Measurements from ENCODE around the gene NPC1. TPM values are rescaled to one million over a fixed set of nuclear protein-coding genes. Genes with fewer than 3 reads are reported as not detected.

The NPC1 gene
- total RNA-seq, 1 donor from 2014 or later, result 106 TPM

DNA sequence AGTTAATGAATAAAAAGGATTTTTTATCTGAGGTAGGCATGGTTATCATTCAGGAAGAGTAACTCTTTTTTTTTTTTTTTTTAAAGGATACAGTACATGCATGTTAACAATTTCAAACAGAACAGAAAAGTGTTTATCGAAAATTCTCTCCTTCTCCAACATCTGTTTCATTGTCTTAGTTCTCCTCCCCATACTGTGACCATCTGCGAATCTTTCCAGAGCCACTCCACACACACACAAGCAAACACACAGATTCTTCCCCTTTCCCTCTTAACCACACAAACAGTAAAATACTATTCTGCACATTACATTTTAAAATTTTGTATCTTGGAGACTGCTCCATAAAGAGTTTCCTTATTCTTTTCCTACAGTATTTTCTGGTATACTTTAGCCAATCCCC, 38.0 kb downstream of the NPC1 start:
- no peak for DNase-seq (ENCODE audit: low read depth)

DNA sequence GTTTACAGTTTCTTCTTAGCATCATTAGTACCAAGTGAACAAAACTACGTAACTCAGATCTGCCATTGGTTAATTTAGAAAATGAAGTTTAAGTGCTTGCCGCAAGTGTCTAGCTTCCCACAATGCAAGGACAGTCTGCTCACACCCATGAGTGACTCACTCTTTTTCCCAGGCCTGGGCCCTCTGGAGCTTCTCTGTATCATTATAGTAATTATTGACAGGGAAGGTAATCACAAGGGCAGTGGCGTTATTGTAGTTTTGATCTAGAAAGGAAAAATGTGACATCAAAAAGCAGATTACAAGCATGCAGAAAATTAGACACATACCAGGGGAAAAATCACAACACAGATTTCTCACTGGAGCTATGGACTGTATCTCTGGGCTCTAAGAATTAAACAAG, 38.5 kb downstream of the NPC1 start:
- DNase-seq (ENCODE audit: low read depth), result peak; percentile 85

DNA sequence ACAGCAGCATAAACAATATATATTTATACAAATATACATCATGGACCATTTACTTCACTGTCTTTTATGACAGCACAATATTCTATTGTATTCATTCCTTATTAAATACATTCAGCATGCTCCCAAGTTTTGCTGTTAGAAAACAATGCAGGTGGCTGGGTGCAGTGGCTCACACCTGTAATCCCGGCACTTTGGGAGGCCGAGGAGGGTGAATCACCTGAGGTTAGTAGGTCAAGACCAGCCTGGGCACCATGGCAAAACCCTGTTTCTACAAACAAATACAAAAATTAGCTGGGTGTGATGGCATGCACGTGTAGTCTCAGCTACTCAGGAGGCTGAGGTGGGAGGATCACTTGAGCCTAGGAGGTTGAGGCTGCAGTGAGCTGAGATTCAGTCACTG, 39.0 kb downstream of the NPC1 start:
- no peak for DNase-seq (ENCODE audit: low read depth)

DNA sequence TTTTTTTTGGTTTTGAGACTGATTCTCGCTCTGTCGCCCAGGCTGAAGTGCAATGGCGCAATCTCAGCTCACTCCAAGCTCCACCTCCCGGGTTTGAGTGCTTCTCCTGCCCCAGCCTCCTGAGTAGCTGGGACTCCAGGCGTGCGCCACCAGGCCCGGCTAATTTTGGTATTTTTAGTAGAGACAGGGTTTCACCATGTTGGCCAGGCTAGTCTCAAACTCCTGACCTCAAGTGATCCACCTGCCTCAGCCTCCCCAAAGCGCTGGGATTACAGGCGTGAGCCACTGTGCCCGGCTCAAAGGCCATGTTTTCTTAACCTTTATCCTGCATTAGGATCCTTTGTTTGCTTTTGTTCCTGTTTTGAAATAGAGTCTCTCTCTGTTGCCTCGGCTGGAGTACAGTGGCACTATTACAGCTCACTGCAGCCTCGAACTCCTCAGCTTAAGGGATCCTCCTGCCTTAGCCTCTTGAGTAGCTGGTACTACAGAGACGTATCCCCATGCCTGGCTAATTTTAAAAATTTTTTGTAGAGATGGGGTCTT, 41.0 kb downstream of the NPC1 start:
- DNase-seq (ENCODE audit: low read depth), result no peak

DNA sequence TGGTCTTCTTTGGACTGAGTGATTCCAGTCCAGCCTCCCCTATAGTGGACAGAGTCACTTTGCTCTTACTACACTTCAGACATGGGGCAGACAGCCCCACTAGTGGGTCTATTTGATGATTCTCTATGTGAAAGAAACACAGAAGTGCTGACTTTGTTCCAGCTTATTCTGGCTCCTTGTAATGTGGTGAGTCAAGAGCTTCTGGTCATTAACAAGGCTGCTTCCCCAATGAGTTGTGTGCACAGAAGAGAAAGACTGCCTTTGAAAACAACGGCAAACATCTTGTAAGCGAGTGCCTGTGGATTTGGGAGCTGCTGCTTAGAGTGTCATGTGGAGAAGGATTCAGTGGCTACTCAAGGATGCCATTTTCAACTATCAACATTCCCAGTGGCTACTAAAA, 43.8 kb downstream of the NPC1 start:
- DNase-seq (ENCODE audit: low read depth), result no peak

DNA sequence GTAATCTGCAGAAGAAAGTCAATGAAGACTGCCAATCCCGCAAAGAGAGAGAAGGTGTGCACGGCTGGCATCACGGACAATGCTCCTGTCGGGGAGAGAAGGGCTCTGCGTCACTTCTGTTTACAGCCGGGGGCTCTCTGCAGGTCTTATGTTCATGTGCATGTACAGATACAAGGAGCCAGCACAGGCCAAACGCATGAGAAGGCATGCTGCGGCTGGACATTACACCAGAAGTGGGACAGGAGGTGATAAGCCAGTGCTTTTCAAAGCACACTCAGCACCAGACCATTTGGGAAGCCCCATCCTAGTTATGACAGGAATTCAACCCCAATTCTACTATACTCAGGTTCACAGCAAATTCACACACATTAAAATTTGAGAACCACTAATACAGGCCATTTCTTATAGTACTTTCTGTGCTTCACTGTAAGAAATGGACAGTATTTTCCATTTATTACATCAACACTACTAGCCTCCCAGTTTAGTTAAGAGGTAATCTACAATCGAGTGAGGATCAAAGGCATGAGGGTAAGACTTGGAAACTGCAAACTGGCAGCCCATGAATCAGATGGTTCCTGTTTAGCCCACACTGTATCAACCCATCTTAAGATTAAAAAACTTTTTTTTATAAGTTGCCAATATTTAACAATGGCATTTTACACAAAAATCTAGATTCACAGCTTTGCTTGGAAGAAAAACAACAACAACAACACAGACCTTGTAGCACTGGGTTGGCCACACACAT, 44.8 kb downstream of the NPC1 start:
- DNase-seq (ENCODE audit: low read depth), result no peak

DNA sequence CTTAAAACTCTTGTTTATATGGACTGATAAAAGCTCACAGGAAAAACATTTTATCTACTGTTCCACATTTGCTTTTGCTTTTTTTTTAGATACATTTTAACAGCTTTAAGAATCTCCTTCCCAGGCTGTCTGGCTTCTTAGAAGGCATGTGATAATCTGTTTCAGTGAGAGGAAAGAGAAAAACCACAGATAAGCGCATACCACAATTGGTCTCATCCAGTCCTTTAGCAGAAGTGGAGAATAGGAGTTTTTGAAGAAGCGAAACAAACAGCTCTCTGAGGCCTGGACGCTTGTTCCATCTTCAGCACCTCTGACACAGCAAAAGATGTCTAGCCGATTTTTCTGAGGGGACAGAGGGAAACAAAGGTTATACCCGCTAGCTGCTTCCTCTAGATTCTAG, 45.4 kb downstream of the NPC1 start:
- DNase-seq (ENCODE audit: low read depth), result no peak

DNA sequence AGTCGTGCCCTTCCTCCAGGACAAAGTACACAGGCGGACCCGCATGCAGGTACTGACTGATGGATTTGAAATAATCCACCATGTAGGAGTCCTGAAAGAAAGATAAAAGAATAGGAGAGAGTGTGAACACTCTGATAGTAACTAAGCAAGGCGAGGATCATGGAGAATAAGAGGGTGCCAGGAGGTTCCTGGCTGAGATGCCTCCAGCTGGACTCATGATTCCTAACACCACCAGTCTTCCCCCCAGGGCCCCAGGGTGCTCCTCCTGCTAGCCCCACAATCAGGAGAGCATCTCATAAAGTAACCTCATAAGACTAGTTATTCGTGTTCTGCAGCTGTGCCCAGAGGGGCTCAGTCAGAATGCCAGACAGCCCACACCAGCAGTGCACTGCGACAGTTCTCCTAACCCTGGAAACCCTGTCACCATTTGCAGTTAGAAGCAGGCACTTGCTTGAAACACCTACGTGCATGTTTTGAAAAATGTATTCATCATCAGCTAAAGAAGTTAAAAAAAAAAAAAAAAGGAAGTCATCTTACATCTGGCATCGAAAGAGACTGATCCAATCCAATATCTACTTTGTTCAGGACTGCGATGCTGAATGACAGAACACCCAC, 46.3 kb downstream of the NPC1 start:
- DNase-seq (ENCODE audit: low read depth), result no peak

DNA sequence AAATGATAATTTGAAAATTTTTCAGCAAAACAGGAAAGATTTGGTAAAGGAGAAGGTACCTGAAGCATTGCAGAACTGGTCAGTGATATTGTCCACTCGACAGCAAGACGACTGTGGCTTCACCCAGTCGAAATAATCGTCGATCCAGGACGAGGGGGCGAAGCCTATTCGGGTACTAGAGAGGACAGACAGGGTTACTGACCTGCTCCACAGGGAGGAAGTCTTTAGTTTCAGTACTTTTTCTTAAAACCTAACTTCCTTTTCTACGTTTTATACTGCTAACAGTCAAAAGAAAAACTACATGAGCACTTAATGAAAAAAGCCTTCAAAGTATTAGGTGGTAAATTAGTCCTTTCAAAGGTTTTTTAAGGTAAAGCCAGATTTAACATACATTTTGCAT, 47.0 kb downstream of the NPC1 start:
- no peak for DNase-seq (ENCODE audit: low read depth)

DNA sequence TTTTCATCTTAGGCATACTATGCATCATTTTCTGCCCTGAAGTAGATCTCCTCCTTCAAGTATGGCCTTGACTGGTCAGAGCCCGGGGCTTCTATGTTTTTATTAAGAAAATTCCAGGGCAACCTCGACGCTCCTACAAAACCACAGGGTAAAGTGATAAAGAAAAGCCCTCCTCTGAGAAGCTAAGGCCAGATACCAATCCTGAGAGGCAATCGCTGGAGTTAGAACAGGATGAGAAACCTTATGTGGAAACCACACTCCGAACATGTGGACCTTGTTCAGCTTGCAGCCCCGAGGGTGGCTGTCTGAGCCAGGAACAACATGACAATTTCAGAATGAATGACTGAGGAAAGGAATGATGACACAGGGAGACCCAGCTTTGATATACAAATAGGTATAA, 47.4 kb downstream of the NPC1 start:
- no peak for DNase-seq (ENCODE audit: low read depth)

DNA sequence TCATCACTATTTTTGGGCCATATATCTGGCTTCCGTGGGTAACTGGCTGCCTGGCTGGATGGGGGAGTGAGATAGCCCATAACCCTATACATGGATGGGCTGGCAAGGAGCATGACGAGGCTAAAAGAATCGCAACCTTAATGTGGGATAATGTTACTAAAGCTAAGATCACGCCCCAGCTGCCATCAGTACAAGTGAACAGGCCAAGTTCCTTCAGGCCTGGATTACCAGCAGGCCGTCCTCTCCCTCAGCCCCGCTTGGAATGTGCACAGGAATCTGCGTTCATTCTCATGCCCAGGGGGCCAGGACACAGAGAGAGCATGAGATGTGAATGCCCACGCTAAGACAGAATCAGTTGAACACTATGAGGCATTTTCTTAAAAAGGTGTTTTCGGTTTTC, 48.3 kb downstream of the NPC1 start:
- DNase-seq (ENCODE audit: low read depth), result no peak

DNA sequence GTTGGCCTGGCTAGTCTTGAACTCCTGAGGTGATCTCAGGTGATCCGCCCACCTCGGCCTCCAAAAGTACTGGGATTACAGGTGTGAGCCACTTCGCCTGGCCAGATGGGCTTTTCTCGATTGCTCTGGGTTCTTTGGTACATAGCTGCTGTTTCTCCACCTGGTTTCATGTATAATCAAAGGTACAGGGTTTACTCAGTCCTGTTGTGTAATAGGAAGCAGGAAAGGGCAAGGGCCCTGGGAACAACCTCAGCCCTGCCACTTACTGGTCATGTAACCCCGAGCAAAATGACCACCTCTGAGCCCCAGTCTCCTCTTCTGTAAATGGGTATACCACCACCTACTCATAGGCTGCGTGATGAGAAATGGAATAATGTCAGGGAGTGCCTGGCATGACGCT, 49.0 kb downstream of the NPC1 start:
- DNase-seq (ENCODE audit: low read depth), result no peak

DNA sequence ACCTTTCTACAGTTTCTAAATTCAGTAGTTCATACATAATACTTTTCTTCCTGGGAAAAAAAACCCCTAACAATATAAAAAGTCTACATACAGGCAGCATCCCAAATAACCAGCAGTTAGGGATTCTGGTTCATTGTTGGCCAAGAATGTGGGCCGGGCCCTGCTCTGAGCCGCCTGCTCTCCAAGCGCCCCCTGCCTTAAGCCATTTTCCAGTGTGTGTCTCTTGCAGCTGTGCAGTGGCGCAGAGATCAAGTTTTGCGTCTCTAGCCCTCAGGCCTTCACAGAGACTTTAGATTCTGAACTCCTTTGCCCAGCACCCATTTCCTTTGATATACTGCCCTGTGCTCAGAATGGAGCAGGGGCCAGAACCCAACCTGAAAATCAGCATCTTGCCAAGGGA, 50.1 kb downstream of the NPC1 start:
- DNase-seq (ENCODE audit: low read depth), result no peak

DNA sequence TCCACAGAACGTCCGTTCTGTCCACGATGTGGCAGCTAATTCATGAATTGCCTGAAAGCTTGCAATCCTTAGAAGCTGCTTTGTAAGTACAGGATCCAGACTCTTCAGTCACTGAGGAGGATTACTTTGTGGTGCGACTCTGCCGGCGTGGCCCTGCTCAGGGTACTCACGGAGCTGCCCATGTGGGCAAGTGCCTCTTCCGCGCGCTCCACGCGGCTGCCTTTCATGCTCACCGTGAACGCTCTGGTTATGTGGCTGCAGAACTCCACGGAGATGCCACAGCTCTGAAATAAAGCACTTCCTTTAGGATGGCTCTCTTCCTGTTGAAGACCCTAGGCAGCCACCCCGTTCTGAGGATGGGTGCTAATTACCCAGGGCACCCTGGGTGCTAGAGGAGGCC, 52.0 kb downstream of the NPC1 start:
- DNase-seq (ENCODE audit: low read depth), result no peak

DNA sequence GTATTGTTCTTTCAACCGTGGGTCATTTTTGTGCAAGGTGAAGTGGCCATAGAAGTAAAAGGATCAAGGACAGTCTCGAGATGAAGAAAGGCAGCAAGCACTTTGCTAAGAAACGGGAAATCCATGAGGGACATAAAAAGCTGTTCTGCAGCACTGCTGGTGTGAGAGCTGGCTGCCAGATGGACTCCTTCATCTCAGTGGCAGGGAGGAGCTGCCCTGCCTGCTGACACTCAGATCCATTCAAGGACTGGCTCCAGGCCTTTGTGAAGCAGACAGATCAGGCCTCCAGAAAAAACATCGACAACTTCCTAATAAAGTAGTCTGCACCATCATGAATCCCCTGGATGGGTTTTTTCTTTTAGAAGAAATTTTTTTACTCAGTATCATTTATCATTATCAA, 53.5 kb downstream of the NPC1 start:
- no peak for DNase-seq (ENCODE audit: low read depth)

DNA sequence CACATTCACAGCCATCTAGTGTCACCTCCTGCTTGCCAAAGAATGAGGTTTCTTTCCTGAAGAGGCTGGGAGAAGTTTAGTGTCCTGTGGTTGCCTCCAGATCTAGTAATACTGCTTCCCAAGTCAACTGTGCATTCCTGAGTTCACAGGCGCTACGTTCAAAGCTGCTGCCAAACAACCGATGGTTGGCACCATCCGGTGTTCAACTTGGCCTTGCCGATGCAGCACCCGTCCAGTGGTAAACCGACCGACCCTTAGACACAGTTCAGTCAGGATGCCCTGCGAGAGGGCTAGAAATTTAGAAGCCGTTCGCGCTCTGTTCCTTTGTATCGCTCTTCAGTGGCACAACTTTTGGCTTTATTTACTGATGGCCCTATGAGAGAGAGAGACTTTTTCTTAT, 54.4 kb downstream of the NPC1 start:
- no peak for DNase-seq (ENCODE audit: low read depth)

DNA sequence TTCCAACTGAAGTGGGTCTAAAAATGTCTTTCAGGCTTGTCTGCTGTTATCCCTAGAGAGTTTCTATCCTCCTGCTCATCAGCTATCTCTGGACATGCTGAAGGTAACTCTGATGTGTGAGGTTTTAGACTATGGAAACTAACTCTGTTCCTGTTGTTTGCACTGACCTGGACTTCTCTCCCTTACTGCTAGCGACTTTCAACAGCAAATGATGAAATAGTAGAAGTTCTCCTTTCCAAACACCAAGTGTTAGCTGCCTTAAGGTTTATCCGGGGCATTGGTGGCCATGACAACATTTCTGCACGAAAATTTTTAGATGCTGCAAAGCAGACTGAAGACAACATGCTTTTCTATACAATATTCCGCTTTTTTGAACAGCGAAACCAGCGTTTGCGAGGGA, 56.1 kb downstream of the NPC1 start:
- no peak for DNase-seq (ENCODE audit: low read depth)

DNA sequence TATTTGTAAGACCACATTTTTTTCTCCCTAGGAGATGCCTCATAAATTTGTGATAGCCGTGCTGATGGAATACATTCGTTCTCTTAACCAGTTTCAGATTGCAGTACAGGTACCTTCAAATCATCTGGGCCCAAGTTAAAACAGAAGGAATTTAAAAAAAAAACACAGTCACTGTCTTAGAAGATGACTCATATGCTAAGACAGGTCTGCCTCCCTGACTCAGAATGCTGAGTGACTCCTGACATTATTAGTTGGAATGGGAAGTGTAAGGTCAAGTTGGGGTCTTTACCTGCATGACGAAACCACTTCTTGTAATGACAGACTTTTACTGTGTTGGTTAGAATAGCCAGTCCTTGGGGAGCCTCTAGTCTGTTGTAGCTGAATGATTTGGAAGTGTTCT, 56.7 kb downstream of the NPC1 start:
- DNase-seq (ENCODE audit: low read depth), result peak; percentile 95

DNA sequence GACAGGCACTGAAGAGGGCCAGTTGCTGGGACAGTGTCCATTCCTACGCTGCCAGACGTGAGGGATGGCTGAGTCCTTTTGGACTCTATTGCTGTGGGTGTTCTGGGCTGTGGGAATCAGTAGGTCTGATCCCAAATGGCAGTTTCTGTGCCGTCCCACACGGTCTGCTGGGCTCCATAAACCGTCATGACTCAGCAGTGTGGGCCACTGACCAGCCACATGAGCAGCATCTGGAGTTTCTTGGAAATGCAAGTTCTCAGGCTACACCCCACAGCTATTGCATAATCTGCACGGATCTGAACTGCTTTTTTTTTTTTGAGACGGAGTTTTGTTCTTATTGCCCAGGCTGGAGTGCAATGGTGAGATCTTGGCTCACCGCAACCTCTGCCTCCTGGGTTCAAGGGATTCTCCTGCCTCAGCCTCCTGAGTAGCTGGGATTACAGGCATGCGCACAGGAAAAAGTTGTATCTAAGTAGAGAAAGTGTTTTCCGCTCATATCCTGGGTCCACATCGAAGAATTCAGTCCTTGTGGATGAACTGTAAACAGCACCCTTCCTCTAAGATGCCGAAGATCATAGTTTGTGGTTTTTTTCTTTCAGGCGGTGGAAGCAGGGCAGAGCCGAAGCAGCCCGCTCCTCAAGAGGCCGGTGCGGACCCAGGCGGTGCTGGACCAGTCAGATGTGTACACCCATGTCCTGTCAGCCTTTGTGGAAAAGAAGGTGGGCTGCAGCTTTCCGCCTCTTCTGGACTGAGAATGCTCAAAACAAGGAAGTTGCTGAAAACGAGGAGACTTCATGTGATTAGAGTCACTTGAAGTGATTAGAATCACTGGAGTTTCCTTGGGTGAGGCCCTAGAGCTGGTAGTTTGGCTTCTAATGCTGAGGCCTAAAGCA, 57.5 kb downstream of the NPC1 start:
- peak; percentile 73 for DNase-seq (ENCODE audit: low read depth)

DNA sequence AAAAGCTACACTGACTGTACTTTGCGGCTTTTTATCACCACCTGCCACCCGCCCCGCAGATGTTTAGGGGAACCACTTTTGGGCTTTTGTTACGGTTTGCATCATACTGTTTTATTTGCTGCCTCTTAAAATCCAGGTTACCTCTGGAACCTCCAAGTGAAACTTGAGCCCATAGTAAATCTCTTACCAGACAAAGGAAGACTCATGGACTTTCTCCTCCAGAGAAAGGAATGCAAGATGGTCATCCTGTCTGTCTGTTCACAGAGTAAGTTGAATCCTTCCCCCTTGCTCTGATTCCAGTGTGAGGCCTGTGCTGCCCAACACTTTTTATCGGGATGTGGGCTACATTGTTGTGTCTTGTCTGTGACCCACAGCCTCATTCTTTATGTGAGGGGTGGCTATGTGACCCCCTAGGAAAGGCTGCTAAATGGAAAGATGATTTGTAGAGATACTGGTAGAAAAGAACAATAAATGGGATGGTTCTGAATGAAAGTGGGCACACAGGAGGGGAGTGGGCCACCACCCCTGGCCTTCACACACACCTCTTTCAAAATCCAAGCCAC, 59.7 kb downstream of the NPC1 start:
- DNase-seq (ENCODE audit: low read depth), result peak; percentile 40

DNA sequence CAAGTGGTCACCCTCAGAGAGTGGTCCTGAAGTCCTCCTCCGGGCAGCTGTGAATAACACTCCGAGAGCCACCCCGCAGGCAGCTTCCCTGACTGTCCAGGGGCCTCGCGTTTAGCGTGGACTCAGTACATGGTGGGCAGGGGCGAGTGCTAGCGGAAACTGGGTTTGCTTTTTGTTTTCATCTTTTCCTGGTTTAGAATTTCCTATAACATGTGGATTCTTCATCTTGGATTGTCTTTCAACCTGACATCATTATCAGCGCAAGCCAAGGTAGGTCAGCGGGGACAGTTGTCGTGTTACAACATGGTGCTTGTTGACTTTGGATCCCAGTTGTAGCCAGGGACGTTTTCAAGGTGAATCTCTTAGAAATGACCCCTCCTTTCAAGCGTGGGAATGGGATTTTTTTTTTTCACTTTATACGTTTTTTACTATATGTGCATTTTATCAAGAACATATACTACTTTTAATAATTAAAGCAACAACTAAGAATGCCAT, 62.0 kb downstream of the NPC1 start:
- no peak for DNase-seq (ENCODE audit: low read depth)

All from renal cortical epithelial cell (primary cell).